SK-N-SH (cell line): ENCODE data around the gene EPHA10.

Source experiments
- POLR2AphosphoS5 ChIP-seq: IDR thresholded peaks from 2 replicates; pipeline ENCODE4 v1.6.1; 2012; ENCODE audit warnings: low read depth, low read length
- SMC3 ChIP-seq: IDR thresholded peaks from 2 replicates; pipeline ENCODE4 v1.6.1; 2012; ENCODE audit warnings: low read depth, low read length, improper control_type of control experiment
- TAF1 ChIP-seq: IDR thresholded peaks from 2 replicates; pipeline ENCODE4 v1.6.1; 2012; ENCODE audit warnings: low read depth, mild to moderate bottlenecking, low read length, moderate library complexity, borderline replicate concordance
- TF ChIP-seq, protein P1 (sequence below): fragments of 200-600 bp; sonication (generic); IDR thresholded peaks from 2 replicates; pipeline ENCODE4 v1.6.1; 2017; ENCODE audit warnings: antibody characterized with exemption, mild to moderate bottlenecking, moderate library complexity

- TF ChIP-seq SMC3 (no peak), POLR2AphosphoS5 (no peak), TAF1 (no peak)
- TF ChIP-seq, protein P1, sequence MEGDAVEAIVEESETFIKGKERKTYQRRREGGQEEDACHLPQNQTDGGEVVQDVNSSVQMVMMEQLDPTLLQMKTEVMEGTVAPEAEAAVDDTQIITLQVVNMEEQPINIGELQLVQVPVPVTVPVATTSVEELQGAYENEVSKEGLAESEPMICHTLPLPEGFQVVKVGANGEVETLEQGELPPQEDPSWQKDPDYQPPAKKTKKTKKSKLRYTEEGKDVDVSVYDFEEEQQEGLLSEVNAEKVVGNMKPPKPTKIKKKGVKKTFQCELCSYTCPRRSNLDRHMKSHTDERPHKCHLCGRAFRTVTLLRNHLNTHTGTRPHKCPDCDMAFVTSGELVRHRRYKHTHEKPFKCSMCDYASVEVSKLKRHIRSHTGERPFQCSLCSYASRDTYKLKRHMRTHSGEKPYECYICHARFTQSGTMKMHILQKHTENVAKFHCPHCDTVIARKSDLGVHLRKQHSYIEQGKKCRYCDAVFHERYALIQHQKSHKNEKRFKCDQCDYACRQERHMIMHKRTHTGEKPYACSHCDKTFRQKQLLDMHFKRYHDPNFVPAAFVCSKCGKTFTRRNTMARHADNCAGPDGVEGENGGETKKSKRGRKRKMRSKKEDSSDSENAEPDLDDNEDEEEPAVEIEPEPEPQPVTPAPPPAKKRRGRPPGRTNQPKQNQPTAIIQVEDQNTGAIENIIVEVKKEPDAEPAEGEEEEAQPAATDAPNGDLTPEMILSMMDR = no peak
Measured at GRCh38 chr1:37725851-37726613, 38.9 kb downstream of the EPHA10 start.
